OCI-LY7 (cell line): ENCODE results near the gene HLA-DPB1. TPM values are rescaled to one million over a fixed set of nuclear protein-coding genes. Genes with fewer than 3 reads are reported as not detected.

Experiments used
- BruUV-seq: library from RNA; stranded (reverse); fragments of 400-500 nt; replicated peaks from 2 replicates; lab custom pipeline; 2021; lab: Mats Ljungman, UMichigan
- CTCF ChIA-PET: fragments of 300-600 bp; sonication (Branson Sonifier 250); formaldehyde crosslinking; loops from one replicate; lab custom pipeline; 2022; ENCODE audit warnings: antibody characterized with exemption; ENCODE audit not compliant: unreplicated experiment; lab: Charles Lee
- POLR2A ChIA-PET: fragments of 300-600 bp; sonication (Branson Sonifier 250); formaldehyde crosslinking; loops from one replicate; lab custom pipeline; 2022; ENCODE audit warnings: antibody characterized with exemption; lab: Charles Lee
- DNase-seq: peaks from one replicate; pipeline ENCODE4 v3.0.0-alpha.2; 2015; ENCODE audit warnings: low spot score
- H2AFZ ChIP-seq: fragments of 200-600 bp; sonication (generic), shearing (Covaris generic); 2 replicates; pipeline ENCODE4 v1.6.1; 2014; ENCODE audit warnings: mild to moderate bottlenecking, antibody characterized with exemption, low read length, moderate library complexity
- H3K27ac ChIP-seq: fragments of 200-600 bp; sonication (generic); 2 replicates; pipeline ENCODE4 v1.5.1; 2014; ENCODE audit warnings: mixed run types, low read depth, mild to moderate bottlenecking, moderate library complexity, low read length, inconsistent platforms; ENCODE audit not compliant: poor library complexity, severe bottlenecking
- H3K36me3 ChIP-seq: fragments of 200-600 bp; sonication (generic); 2 replicates; pipeline ENCODE4 v1.6.1; 2014; ENCODE audit warnings: mild to moderate bottlenecking, antibody characterized with exemption, low read length, moderate library complexity, mixed read lengths; ENCODE audit not compliant: insufficient read depth
- H3K4me1 ChIP-seq: fragments of 200-600 bp; sonication (generic); 2 replicates; pipeline ENCODE4 v1.5.1; 2014; ENCODE audit warnings: mild to moderate bottlenecking, low read length; ENCODE audit not compliant: insufficient read depth, poor library complexity, severe bottlenecking
- H3K4me2 ChIP-seq: fragments of 200-600 bp; sonication (generic); 2 replicates; pipeline ENCODE4 v1.6.1; 2014; ENCODE audit warnings: mild to moderate bottlenecking, low read length
- H3K4me3 ChIP-seq: fragments of 200-600 bp; sonication (generic); 2 replicates; pipeline ENCODE4 v1.5.1; 2014; ENCODE audit warnings: mild to moderate bottlenecking, low read depth, low read length; ENCODE audit not compliant: poor library complexity, severe bottlenecking
- H3K79me2 ChIP-seq: fragments of 200-600 bp; sonication (generic); 2 replicates; pipeline ENCODE4 v1.6.1; 2016; ENCODE audit warnings: low read depth, mild to moderate bottlenecking, low read length, moderate library complexity, mixed read lengths; ENCODE audit not compliant: insufficient read depth
- H3K9me2 ChIP-seq: fragments of 200-600 bp; sonication (generic); 2 replicates; pipeline ENCODE4 v1.6.1; 2016; ENCODE audit warnings: mild to moderate bottlenecking, low read length, mixed read lengths; ENCODE audit not compliant: insufficient read depth
- H3K9me3 ChIP-seq: fragments of 200-600 bp; sonication (generic); 2 replicates; pipeline ENCODE4 v1.6.1; 2014; ENCODE audit warnings: mild to moderate bottlenecking, mixed run types, low read length, mixed read lengths
- H4K20me1 ChIP-seq: fragments of 200-600 bp; sonication (generic); 2 replicates; pipeline ENCODE4 v1.6.1; 2014; ENCODE audit warnings: mild to moderate bottlenecking, antibody characterized with exemption, low read length, moderate library complexity, mixed read lengths; ENCODE audit not compliant: insufficient read depth
- EZH2phosphoT487 ChIP-seq: fragments of 200-600 bp; sonication (generic); IDR thresholded peaks from 2 replicates; pipeline ENCODE4 v1.6.1; 2018; ENCODE audit warnings: low read depth, borderline replicate concordance, mild to moderate bottlenecking, mixed run types, antibody characterized with exemption, low read length, moderate library complexity, mixed read lengths
- intact Hi-C: fragments of 100-400 bp; cut with micrococcal nuclease; formaldehyde crosslinking; loops from one replicate; pipeline ENCODE4 v1.10.0; 2022; ENCODE audit not compliant: unreplicated experiment
- total RNA-seq, 2 experiments: library from RNA; depleted of rRNA in 1 of 2; stranded (reverse); fragments of >200 nt in 1 of 2; shearing (Covaris generic) in 1 of 2; gene quantifications; 2 replicates each; pipeline ENCODE4 v1.2.3, GENCODE V29; 2014 to 2022
- TF ChIP-seq, protein P1 (sequence below): fragments of 200-600 bp; sonication (generic); conservative IDR thresholded peaks from 2 replicates; pipeline ENCODE4 v1.5.1; 2014; ENCODE audit warnings: mild to moderate bottlenecking, antibody characterized with exemption, low read length, moderate library complexity, mixed read lengths

HLA-DPB1 gene
- total RNA-seq, 2 experiments from 2014 or later = 74.5 to 117 TPM

DNA sequence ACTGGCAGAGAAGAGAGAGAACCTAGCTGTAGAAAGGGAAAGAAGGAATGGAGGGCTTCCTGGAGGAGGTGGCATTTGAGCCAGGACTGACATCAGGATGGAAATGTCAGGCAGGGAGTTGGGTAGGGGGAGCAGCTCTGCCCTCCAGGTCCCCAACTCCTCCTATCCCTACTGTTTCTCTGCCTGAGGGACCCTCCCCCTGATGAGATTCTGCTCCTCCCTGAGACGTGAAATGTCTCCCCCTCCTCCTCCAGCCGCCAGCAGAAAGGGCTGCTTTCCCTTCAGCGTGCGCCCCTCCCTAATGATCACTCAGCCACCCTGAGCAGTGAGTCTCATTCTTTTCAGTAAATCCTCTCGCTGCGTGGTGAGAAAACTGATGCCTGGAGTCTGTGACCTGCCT is 40.6 kb downstream of the HLA-DPB1 start:
- intact Hi-C loops = no loop called here
- BruUV-seq = no TSS peak
- Histone ChIP-seq H3K79me2 (no peaks in the 10 kb centered on the region), H3K4me1 (peaks cover 30% of the 10 kb centered on the region), H2AFZ (no peak overlapping the region), H4K20me1 (no peaks in the 10 kb centered on the region), H3K4me2 (no peak overlapping the region), H3K36me3 (no peaks in the 10 kb centered on the region), H3K4me3 (no peak overlapping the region), H3K9me2 (no peaks in the 10 kb centered on the region), H3K9me3 (no peaks in the 10 kb centered on the region), H3K27ac (no peak overlapping the region)
- POLR2A ChIA-PET = no interaction called here
- CTCF ChIA-PET = no interaction called here
- TF ChIP-seq, protein P1, sequence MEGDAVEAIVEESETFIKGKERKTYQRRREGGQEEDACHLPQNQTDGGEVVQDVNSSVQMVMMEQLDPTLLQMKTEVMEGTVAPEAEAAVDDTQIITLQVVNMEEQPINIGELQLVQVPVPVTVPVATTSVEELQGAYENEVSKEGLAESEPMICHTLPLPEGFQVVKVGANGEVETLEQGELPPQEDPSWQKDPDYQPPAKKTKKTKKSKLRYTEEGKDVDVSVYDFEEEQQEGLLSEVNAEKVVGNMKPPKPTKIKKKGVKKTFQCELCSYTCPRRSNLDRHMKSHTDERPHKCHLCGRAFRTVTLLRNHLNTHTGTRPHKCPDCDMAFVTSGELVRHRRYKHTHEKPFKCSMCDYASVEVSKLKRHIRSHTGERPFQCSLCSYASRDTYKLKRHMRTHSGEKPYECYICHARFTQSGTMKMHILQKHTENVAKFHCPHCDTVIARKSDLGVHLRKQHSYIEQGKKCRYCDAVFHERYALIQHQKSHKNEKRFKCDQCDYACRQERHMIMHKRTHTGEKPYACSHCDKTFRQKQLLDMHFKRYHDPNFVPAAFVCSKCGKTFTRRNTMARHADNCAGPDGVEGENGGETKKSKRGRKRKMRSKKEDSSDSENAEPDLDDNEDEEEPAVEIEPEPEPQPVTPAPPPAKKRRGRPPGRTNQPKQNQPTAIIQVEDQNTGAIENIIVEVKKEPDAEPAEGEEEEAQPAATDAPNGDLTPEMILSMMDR = no peak
- no peak for TF ChIP-seq EZH2phosphoT487
- DNase-seq = no peak

DNA sequence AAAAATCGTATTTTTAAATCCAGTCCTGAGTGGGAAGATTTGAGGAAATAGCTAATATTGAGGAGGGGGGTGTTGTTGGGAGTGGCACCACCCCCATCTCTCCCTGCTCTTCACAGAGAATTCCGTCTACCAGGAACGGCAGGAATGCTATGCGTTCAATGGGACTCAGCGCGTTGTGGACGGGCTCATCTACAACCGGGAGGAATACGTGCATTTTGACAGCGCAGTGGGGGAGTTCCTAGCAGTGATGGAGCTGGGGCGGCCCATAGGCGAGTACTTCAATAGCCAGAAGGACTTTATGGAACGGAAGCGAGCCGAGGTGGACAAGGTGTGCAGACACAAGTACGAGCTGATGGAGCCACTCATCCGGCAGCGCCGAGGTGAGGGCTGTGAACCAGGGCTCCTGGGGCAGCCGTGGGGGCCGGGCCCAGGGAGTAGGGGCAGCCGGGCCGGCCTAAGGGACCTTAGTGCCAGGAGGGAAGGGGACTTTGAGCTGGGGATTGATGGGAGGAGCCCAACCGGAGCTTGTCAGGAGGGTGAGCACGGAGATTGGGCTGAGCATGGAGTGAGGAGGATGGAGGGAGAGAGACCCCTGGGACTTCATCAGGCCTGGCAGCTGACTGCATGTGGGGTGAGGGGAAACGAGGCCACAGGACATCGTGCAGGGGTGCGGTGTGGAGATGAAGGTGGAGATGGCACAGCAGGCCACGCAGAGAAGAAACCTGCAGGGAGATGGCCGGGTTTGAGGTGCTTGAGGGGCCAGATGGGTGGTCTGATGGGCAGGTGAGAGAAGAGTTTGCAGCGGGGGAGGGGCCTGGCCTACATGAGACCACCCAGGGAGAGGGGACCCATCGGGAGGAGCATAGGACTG is 41.3 kb downstream of the HLA-DPB1 start:
- POLR2A ChIA-PET = no interaction called here
- intact Hi-C loops = no loop called here

More for the DNA sequence above, 41.3 kb downstream of the HLA-DPB1 start:
- Histone ChIP-seq H3K9me2 (no peaks in the 10 kb centered on the region), H3K4me1 (peaks cover 30% of the 10 kb centered on the region), H3K4me2 (no peak overlapping the region), H4K20me1 (no peaks in the 10 kb centered on the region), H2AFZ (no peak overlapping the region), H3K4me3 (no peak overlapping the region), H3K79me2 (no peaks in the 10 kb centered on the region), H3K36me3 (no peaks in the 10 kb centered on the region), H3K9me3 (no peaks in the 10 kb centered on the region), H3K27ac (no peak overlapping the region)
- no TSS peak for BruUV-seq
- TF ChIP-seq EZH2phosphoT487 = no peak
- TF ChIP-seq, protein P1 = no peak
- CTCF ChIA-PET = no interaction called here
- DNase-seq = no peak
